ENCODE measurements around the gene ST7. TPM values are rescaled to one million over a fixed set of nuclear protein-coding genes. Genes with fewer than 3 reads are reported as not detected.

ST7 gene
- total RNA-seq, 2 experiments from 2014 or later, result 4.9 to 5.4 TPM

GRCh38 chr7:116994611-116995010 lies 41.3 kb downstream of the ST7 start:
- H3K9me3 Mint-ChIP-seq, result no peaks in the 10 kb centered on the region
- Histone ChIP-seq H3K4me1 (ENCODE audit: insufficient read depth, low read length) (no peaks in the 10 kb centered on the region), H3K9me3 (ENCODE audit: control insufficient read depth in 1 of 2, insufficient read depth in 1 of 2, low read length in 2 of 2) (peaks cover 0 to 8% of the 10 kb centered on the region in 2 experiments), H3K27ac (ENCODE audit: low read depth in 1 of 2, low read length in 2 of 2) (no peak overlapping the region), H3K27me3 (ENCODE audit: control insufficient read depth in 1 of 2, insufficient read depth in 2 of 2, low read length in 2 of 2) (no peaks in the 10 kb centered on the region), H3K4me3 (ENCODE audit: low read length) (no peak overlapping the region), H3K36me3 (ENCODE audit: insufficient read depth, low read length) (no peaks in the 10 kb centered on the region)
- H3K36me3 Mint-ChIP-seq (ENCODE audit: low read depth), result no peaks in the 10 kb centered on the region
- no peaks in the 10 kb centered on the region for H3K27me3 Mint-ChIP-seq
- ChIA-PET CTCF (interaction anchor here (0.7 kb wide), 1 partner anchor 17 kb away, joined by 3 read pairs; no protein-coding TSS in a partner anchor), POLR2A (interaction anchor here (1.1 kb wide), 1 partner anchor 13 kb away, joined by 3 read pairs; no protein-coding TSS in a partner anchor)
- DNase-seq (no peak), ATAC-seq (ENCODE audit: poor library complexity) (no peak)
- no peaks in the 10 kb centered on the region for H3K4me1 Mint-ChIP-seq (ENCODE audit: low read depth)
- H3K4me3 Mint-ChIP-seq, result no peak overlapping the region
- no peak for TF ChIP-seq CTCF (IDR thresholded peaks at IDR 0.05)
- intact Hi-C loops (cut with DNase I, micrococcal nuclease), result no loop called here
- no peak overlapping the region for H3K27ac Mint-ChIP-seq

DNA sequence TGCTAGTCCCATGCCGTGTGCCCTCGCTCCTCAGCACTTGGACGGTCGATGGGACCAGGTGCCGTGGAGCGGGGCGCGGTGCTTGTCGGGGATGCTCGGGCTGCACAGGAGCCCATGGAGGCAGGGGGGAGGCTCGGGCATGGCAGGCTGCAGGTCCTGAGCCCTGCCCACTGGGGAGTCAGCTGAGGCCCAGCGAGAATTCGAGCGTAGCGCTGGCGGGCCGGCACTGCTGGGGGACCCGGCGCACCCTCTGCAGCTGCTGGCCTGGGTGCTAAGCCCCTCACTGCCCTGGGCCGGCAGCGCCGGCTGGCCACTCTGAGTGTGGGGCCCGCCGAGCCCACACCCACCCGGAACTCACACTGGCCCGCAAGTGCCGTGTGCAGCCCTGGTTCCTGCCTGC lies 44.7 kb downstream of the ST7 start:
- TF ChIP-seq CTCF (IDR thresholded peaks at IDR 0.05), result no peak
- ATAC-seq (ENCODE audit: poor library complexity) (no peak), DNase-seq (no peak)
- intact Hi-C loops (cut with DNase I, micrococcal nuclease), result no loop called here
- H3K27me3 Mint-ChIP-seq, result no peaks in the 10 kb centered on the region
- no peak overlapping the region for H3K27ac Mint-ChIP-seq
- Histone ChIP-seq H3K4me3 (ENCODE audit: low read length) (no peak overlapping the region), H3K27ac (ENCODE audit: low read depth in 1 of 2, low read length in 2 of 2) (no peak overlapping the region), H3K4me1 (ENCODE audit: insufficient read depth, low read length) (no peaks in the 10 kb centered on the region), H3K9me3 (ENCODE audit: control insufficient read depth in 1 of 2, insufficient read depth in 1 of 2, low read length in 2 of 2) (peaks cover 0 to 8% of the 10 kb centered on the region in 2 experiments), H3K36me3 (ENCODE audit: insufficient read depth, low read length) (no peaks in the 10 kb centered on the region), H3K27me3 (ENCODE audit: control insufficient read depth in 1 of 2, insufficient read depth in 2 of 2, low read length in 2 of 2) (no peaks in the 10 kb centered on the region)
- no peaks in the 10 kb centered on the region for H3K9me3 Mint-ChIP-seq
- ChIA-PET POLR2A (no interaction called here), CTCF (no interaction called here)
- H3K4me3 Mint-ChIP-seq, result no peak overlapping the region
- no peaks in the 10 kb centered on the region for H3K36me3 Mint-ChIP-seq (ENCODE audit: low read depth)
- H3K4me1 Mint-ChIP-seq (ENCODE audit: low read depth), result no peaks in the 10 kb centered on the region

DNA sequence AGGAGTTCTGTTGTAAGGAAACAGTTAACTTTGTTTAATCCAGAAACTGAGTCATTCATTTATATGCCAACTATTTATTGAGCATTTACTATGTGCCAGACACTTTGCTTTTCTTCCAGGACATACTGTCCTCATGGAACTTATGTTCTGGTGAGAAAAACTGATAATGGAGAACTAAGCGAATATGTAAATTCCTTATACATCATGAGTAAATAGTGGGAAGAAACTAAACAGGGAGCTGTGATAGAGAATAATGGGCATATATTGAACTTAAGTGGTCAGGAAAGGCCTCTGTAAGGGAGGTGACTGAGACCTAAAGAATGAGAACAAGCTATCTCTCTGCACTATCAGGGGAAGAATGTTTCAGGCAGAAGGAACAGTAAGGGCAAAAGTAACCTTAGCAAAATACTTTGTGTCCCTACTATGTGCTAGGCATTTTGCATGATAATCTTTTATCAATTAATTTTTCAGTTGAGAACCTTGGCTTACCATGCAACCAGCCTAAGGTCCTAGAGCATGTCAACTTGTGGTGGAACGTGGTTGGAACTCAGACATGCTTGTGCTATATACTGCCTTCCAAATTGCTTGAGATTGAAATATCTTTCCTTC lies 45.4 kb downstream of the ST7 start:
- CTCF ChIA-PET, result interaction anchor here (1.0 kb wide), 1 partner anchor 70 kb away, joined by 3 read pairs; no protein-coding TSS in a partner anchor
- Mint-ChIP-seq H3K4me3 (no peak overlapping the region), H3K27ac (no peak overlapping the region), H3K9me3 (no peaks in the 10 kb centered on the region), H3K36me3 (ENCODE audit: low read depth) (no peaks in the 10 kb centered on the region), H3K4me1 (ENCODE audit: low read depth) (no peaks in the 10 kb centered on the region), H3K27me3 (no peaks in the 10 kb centered on the region)
- no peak for ATAC-seq (ENCODE audit: poor library complexity)
- POLR2A ChIA-PET, result no interaction called here
- Histone ChIP-seq H3K9me3 (ENCODE audit: control insufficient read depth in 1 of 2, insufficient read depth in 1 of 2, low read length in 2 of 2) (peaks cover 0 to 8% of the 10 kb centered on the region in 2 experiments), H3K4me3 (ENCODE audit: low read length) (no peak overlapping the region), H3K4me1 (ENCODE audit: insufficient read depth, low read length) (no peaks in the 10 kb centered on the region), H3K27me3 (ENCODE audit: control insufficient read depth in 1 of 2, insufficient read depth in 2 of 2, low read length in 2 of 2) (no peaks in the 10 kb centered on the region), H3K36me3 (ENCODE audit: insufficient read depth, low read length) (no peaks in the 10 kb centered on the region), H3K27ac (ENCODE audit: low read depth in 1 of 2, low read length in 2 of 2) (no peak overlapping the region)
- TF ChIP-seq CTCF (IDR thresholded peaks at IDR 0.05), result no peak
- no peak for DNase-seq
- intact Hi-C loops (cut with DNase I, micrococcal nuclease), result no loop called here
